DND-41 (cell line): ENCODE measurements around the gene C11orf21.

Source experiments
- ATAC-seq: fragments of 200-7000 bp; cut with Tn5 transposase; 3 replicates; pipeline ENCODE4 v1.9.1; 2021; ENCODE audit warnings: low read depth; ENCODE audit not compliant: insufficient read depth
- DNase-seq: peaks from one replicate; pipeline ENCODE4 v3.0.0-alpha.2; 2020
- H2AFZ ChIP-seq: 2 replicates; pipeline ENCODE4 v1.6.0; 2012; ENCODE audit warnings: low read depth, low read length
- H3K27ac ChIP-seq: 2 replicates; pipeline ENCODE4 v1.5.1; 2012; ENCODE audit warnings: low read length, inconsistent platforms
- H3K27me3 ChIP-seq: fragments of 200-600 bp; sonication (generic); 2 replicates; pipeline ENCODE4 v1.6.0; 2012; ENCODE audit warnings: low read length, mild to moderate bottlenecking, inconsistent platforms; ENCODE audit not compliant: insufficient read depth, poor library complexity
- H3K36me3 ChIP-seq: 2 replicates; pipeline ENCODE4 v1.5.1; 2012; ENCODE audit warnings: low read length, inconsistent platforms; ENCODE audit not compliant: insufficient read depth
- H3K4me1 ChIP-seq: 2 replicates; pipeline ENCODE4 v1.5.1; 2012; ENCODE audit warnings: mild to moderate bottlenecking, low read length; ENCODE audit not compliant: insufficient read depth
- H3K4me2 ChIP-seq: 2 replicates; pipeline ENCODE4 v1.6.0; 2012; ENCODE audit warnings: mild to moderate bottlenecking, moderate library complexity, low read length, inconsistent platforms; ENCODE audit not compliant: insufficient read depth
- H3K4me3 ChIP-seq, 2 experiments: fragments of 200-600 bp in 1 of 2; shearing (Covaris generic) in 1 of 2; 2 replicates each; pipeline ENCODE4 v1.5.1; 2012 to 2016; ENCODE audit warnings: inconsistent platforms in 2 of 2, low read length in 2 of 2, mild to moderate bottlenecking in 2 of 2, low read depth in 1 of 2, moderate library complexity in 1 of 2
- H3K79me2 ChIP-seq: 2 replicates; pipeline ENCODE4 v1.6.0; 2012; ENCODE audit warnings: low read length, inconsistent platforms; ENCODE audit not compliant: insufficient read depth
- H3K9ac ChIP-seq: 2 replicates; pipeline ENCODE4 v1.6.0; 2012; ENCODE audit warnings: low read depth, mild to moderate bottlenecking, inconsistent platforms, low read length, moderate library complexity
- H3K9me3 ChIP-seq: 2 replicates; pipeline ENCODE4 v1.5.1; 2012; ENCODE audit warnings: low read length, moderate library complexity, mild to moderate bottlenecking, inconsistent platforms; ENCODE audit not compliant: insufficient read depth, severe bottlenecking
- H4K20me1 ChIP-seq: 2 replicates; pipeline ENCODE4 v1.6.0; 2012; ENCODE audit warnings: low read length; ENCODE audit not compliant: insufficient read depth
- EZH2 ChIP-seq: IDR thresholded peaks from 3 replicates; pipeline ENCODE4 v1.6.1; 2012; ENCODE audit warnings: borderline replicate concordance, low read depth, mild to moderate bottlenecking, moderate library complexity, low read length, inconsistent platforms; ENCODE audit not compliant: severe bottlenecking
- TF ChIP-seq, protein P1 (sequence below): IDR thresholded peaks from 2 replicates; pipeline ENCODE4 v1.5.1; 2012; ENCODE audit warnings: borderline replicate concordance, low read length, moderate library complexity, mild to moderate bottlenecking; ENCODE audit not compliant: poor library complexity, severe bottlenecking; ENCODE audit errors: extremely low read depth

Gene C11orf21

DNA sequence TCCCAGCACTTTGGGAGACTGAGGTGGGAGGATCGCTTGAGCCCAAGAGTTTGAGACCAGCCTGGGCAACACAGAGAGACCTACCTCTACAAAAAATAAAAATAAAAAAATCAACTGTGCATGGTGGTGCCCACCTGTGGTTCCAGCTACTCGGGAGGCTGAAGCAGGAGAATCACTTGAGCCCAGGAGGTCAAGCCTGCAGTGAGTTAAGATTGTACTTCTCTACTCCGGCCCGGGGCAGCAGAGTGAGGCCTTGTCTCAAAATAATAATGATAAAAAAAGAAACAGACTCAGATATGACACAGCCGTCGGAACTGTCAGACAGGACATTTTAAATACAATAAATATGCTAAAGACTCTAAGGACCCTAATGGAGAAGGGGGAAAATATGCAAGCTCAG lies 49.7 kb downstream of the C11orf21 start:
- TF ChIP-seq, protein P1, sequence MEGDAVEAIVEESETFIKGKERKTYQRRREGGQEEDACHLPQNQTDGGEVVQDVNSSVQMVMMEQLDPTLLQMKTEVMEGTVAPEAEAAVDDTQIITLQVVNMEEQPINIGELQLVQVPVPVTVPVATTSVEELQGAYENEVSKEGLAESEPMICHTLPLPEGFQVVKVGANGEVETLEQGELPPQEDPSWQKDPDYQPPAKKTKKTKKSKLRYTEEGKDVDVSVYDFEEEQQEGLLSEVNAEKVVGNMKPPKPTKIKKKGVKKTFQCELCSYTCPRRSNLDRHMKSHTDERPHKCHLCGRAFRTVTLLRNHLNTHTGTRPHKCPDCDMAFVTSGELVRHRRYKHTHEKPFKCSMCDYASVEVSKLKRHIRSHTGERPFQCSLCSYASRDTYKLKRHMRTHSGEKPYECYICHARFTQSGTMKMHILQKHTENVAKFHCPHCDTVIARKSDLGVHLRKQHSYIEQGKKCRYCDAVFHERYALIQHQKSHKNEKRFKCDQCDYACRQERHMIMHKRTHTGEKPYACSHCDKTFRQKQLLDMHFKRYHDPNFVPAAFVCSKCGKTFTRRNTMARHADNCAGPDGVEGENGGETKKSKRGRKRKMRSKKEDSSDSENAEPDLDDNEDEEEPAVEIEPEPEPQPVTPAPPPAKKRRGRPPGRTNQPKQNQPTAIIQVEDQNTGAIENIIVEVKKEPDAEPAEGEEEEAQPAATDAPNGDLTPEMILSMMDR, result no peak
- TF ChIP-seq EZH2, result no peak
- Histone ChIP-seq H3K4me2 (no peak overlapping the region), H3K27me3 (no peaks in the 10 kb centered on the region)

DNA sequence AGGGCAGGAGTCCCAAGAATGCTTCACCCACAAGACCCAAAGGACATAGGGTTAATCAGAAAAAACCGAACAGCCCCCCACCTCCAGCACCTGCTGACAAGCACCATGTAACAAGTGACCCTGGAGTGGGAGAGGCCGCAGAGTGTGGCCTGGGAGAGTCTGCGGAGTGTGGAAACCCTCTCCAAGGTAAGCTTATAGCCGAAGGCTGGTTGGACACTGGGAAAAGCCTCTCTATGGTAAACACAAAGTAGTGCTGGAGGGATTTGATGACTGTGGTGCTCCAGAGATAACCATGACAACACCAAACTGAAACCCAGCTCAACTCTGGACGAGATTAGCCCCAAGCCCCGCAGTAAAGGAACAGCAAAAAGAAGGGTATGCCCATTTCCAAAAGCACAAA lies 50.6 kb downstream of the C11orf21 start:
- TF ChIP-seq EZH2, result no peak
- TF ChIP-seq, protein P1, result no peak
- H3K9ac ChIP-seq, result no peak overlapping the region
- H3K27ac ChIP-seq, result no peak overlapping the region
- H3K79me2 ChIP-seq, result no peaks in the 10 kb centered on the region
- no peak overlapping the region for H2AFZ ChIP-seq
- H4K20me1 ChIP-seq, result no peaks in the 10 kb centered on the region
- H3K4me1 ChIP-seq, result no peaks in the 10 kb centered on the region
- H3K4me3 ChIP-seq, result no peak overlapping the region
- no peaks in the 10 kb centered on the region for H3K36me3 ChIP-seq
- DNase-seq, result no peak
- ATAC-seq, result no peak
- no peaks in the 10 kb centered on the region for H3K9me3 ChIP-seq
- H3K4me2 ChIP-seq, result no peak overlapping the region
- no peaks in the 10 kb centered on the region for H3K27me3 ChIP-seq

More for the DNA sequence above, 49.7 kb downstream of the C11orf21 start:
- Histone ChIP-seq H2AFZ (no peak overlapping the region), H3K4me3 (no peak overlapping the region), H3K9ac (no peak overlapping the region), H3K36me3 (no peaks in the 10 kb centered on the region), H3K4me1 (no peaks in the 10 kb centered on the region), H3K79me2 (no peaks in the 10 kb centered on the region), H3K27ac (no peak overlapping the region), H4K20me1 (no peaks in the 10 kb centered on the region), H3K9me3 (no peaks in the 10 kb centered on the region)
- ATAC-seq, result no peak
- DNase-seq, result no peak

DNA sequence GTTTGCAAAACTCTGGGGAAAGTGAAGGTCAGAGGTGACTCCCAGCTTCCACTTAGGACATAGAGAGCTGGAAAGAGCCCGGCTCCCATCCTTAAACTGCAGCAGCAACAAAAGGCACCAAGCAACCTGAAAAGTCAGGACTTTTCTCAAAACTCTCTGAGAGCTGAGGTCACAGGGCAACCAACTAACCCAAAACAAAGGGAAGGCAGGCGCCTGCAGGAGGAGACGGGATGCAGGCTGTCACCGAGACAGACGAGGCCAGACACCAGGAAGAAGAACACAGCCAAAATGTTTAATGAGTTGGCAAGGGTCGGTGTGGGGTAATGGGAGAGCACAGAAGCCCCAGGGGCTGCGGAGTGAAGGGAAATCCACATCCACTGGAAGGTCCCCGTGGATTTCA lies 51.2 kb downstream of the C11orf21 start:
- ATAC-seq (no peak), DNase-seq (no peak)
- Histone ChIP-seq H3K27ac (no peak overlapping the region), H3K27me3 (no peaks in the 10 kb centered on the region), H3K4me2 (no peak overlapping the region), H3K4me1 (no peaks in the 10 kb centered on the region), H3K9ac (no peak overlapping the region), H2AFZ (no peak overlapping the region), H3K36me3 (no peaks in the 10 kb centered on the region), H4K20me1 (no peaks in the 10 kb centered on the region), H3K79me2 (no peaks in the 10 kb centered on the region), H3K9me3 (no peaks in the 10 kb centered on the region), H3K4me3 (no peak overlapping the region)
- no peak for TF ChIP-seq EZH2
- TF ChIP-seq, protein P1, result no peak

DNA sequence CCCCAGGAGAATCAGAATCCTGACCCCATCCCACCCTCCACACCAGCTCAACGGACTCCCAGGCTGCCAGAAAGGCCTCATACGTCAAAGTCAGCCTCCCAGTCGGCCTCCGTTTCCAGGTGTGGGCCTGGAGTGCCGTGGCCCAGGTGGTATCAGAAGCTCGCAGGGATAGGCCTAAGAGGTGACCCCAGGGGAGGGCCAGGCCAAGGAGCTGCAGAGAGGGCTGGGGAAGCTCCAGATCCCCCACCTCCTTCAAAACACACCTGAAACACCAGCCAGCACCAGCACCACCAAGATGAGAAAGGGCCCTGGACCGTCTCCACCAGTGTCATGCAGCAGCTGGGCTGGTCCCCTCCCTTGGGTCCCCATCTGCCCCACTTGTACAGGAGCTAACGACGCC lies 51.7 kb downstream of the C11orf21 start:
- no peak overlapping the region for H3K9ac ChIP-seq

More for the DNA sequence above, 51.7 kb downstream of the C11orf21 start:
- no peak overlapping the region for H3K4me3 ChIP-seq
- H3K4me1 ChIP-seq, result no peaks in the 10 kb centered on the region
- no peaks in the 10 kb centered on the region for H3K36me3 ChIP-seq
- TF ChIP-seq, protein P1, result no peak
- no peak for TF ChIP-seq EZH2
- no peaks in the 10 kb centered on the region for H4K20me1 ChIP-seq
- H3K27ac ChIP-seq, result no peak overlapping the region
- DNase-seq (no peak), ATAC-seq (no peak)
- H2AFZ ChIP-seq, result no peak overlapping the region
- H3K4me2 ChIP-seq, result no peak overlapping the region
- H3K27me3 ChIP-seq, result no peaks in the 10 kb centered on the region
- H3K9me3 ChIP-seq, result no peaks in the 10 kb centered on the region
- no peaks in the 10 kb centered on the region for H3K79me2 ChIP-seq
